GM12873 (cell line): ENCODE results near the gene BRPF1.

Experiments
- TF ChIP-seq, protein P1 (sequence below): IDR thresholded peaks from 2 replicates; pipeline ENCODE4 v1.5.1; 2012; ENCODE audit warnings: low read depth, mild to moderate bottlenecking, moderate library complexity, low read length, control low read depth; ENCODE audit not compliant: insufficient read depth; ENCODE audit errors: missing control alignments

BRPF1 gene, protein sequence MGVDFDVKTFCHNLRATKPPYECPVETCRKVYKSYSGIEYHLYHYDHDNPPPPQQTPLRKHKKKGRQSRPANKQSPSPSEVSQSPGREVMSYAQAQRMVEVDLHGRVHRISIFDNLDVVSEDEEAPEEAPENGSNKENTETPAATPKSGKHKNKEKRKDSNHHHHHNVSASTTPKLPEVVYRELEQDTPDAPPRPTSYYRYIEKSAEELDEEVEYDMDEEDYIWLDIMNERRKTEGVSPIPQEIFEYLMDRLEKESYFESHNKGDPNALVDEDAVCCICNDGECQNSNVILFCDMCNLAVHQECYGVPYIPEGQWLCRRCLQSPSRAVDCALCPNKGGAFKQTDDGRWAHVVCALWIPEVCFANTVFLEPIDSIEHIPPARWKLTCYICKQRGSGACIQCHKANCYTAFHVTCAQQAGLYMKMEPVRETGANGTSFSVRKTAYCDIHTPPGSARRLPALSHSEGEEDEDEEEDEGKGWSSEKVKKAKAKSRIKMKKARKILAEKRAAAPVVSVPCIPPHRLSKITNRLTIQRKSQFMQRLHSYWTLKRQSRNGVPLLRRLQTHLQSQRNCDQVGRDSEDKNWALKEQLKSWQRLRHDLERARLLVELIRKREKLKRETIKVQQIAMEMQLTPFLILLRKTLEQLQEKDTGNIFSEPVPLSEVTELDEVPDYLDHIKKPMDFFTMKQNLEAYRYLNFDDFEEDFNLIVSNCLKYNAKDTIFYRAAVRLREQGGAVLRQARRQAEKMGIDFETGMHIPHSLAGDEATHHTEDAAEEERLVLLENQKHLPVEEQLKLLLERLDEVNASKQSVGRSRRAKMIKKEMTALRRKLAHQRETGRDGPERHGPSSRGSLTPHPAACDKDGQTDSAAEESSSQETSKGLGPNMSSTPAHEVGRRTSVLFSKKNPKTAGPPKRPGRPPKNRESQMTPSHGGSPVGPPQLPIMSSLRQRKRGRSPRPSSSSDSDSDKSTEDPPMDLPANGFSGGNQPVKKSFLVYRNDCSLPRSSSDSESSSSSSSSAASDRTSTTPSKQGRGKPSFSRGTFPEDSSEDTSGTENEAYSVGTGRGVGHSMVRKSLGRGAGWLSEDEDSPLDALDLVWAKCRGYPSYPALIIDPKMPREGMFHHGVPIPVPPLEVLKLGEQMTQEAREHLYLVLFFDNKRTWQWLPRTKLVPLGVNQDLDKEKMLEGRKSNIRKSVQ (N-terminal part only)

GRCh38 chr3:9731206-9732079 lies at the start of gene BRPF1:
TSS of gene BRPF1 (plus strand) at chr3:9731735. CDS start at chr3:9734141, 2,406 bp downstream.
- TF ChIP-seq, protein P1, sequence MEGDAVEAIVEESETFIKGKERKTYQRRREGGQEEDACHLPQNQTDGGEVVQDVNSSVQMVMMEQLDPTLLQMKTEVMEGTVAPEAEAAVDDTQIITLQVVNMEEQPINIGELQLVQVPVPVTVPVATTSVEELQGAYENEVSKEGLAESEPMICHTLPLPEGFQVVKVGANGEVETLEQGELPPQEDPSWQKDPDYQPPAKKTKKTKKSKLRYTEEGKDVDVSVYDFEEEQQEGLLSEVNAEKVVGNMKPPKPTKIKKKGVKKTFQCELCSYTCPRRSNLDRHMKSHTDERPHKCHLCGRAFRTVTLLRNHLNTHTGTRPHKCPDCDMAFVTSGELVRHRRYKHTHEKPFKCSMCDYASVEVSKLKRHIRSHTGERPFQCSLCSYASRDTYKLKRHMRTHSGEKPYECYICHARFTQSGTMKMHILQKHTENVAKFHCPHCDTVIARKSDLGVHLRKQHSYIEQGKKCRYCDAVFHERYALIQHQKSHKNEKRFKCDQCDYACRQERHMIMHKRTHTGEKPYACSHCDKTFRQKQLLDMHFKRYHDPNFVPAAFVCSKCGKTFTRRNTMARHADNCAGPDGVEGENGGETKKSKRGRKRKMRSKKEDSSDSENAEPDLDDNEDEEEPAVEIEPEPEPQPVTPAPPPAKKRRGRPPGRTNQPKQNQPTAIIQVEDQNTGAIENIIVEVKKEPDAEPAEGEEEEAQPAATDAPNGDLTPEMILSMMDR: no peak

DNA sequence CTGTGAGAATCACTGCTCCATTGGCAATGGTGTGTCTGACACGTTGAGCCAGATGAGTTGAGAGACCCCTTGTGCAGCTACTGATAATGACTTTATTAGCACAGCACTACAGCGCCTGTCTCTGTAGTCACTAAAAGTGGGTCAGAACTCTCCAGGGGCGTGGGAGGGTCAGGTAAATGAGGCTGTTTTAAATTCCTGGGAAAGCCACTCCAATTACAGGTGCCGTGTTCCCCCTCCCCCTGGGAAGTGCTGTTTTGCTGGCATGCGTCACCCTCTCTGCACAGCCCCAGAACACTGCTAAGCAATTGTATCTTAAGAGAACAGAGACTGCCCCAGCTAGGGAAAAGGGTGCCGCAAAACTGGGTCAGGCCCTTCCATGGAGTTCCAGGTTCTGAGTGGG lies 49.4 kb upstream of the BRPF1 start:
- TF ChIP-seq, protein P1: no peak

- TF ChIP-seq, protein P1: no peak
Observed at GRCh38 chr3:9683426-9683825, 48.1 kb upstream of the BRPF1 start.

DNA sequence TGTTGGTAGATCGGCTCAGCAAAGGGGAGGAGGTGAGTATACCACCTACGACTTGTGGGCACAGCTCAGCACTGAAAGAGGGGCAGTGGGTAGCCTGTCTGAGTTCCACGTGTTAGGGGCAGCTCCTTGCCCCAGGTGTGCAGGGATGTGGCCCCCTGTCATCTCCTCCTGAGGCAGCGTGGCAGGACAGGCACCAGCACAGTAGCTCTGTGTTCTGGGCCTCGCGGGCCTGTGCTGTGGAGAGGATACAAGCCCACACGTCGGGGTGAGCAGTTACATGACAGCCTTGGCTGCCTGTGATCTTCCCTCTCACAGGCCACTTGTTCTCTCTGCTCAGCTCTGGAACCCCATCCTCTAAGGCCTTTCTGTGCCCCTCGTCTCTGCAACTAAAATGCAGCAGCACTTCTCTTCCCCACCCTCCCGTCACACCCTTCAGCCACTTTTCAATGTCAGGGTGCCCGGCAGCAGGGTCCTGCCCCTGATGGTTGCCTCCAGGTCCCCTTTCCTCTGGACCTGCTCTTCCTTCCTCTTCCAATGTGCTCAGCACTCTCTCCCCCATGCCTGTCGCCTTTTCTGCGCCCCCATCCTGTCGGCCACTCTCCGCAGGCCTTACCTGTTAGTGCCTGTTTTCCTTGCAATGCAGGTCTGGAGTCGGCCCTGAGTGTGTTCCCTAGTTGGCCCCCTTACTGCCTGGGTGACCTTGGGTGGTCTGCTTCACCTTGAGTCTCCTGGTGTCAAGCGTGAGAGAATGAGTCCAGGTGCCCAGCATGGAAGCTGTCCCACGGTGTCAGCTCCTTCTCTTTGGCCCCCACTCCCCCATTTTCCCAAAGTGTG lies 46.1 kb upstream of the BRPF1 start:
- TF ChIP-seq, protein P1: no peak

- TF ChIP-seq, protein P1: no peak
Observed at GRCh38 chr3:9686050-9686550, 45.4 kb upstream of the BRPF1 start.

- TF ChIP-seq, protein P1: no peak
Observed at GRCh38 chr3:9686703-9687102, 44.8 kb upstream of the BRPF1 start.
